Right atrium auricular region (tissue), 2 donors: Measurements from ENCODE around the gene EEIG2. TPM values are rescaled to one million over a fixed set of nuclear protein-coding genes. Genes with fewer than 3 reads are reported as not detected.

Experiments
- DNase-seq: peaks from one replicate; pipeline ENCODE4 v3.0.0-alpha.2; 2019; ENCODE audit warnings: low spot score
- H3K27ac ChIP-seq, 2 donors: fragments of 200-600 bp; sonication (generic); 1 replicate in 1 of 2; 2 replicates in 1 of 2; pipeline ENCODE4 v1.5.1; 2016 to 2019
- H3K27me3 ChIP-seq, 2 donors: fragments of 200-600 bp; sonication (generic); one replicate each; pipeline versions ENCODE4 v1.5.1 to v1.6.0; 2017 to 2019
- H3K36me3 ChIP-seq: fragments of 200-600 bp; sonication (generic); one replicate; pipeline ENCODE4 v1.5.1; 2016
- H3K4me1 ChIP-seq, 2 donors: fragments of 200-600 bp; sonication (generic); one replicate each; pipeline versions ENCODE4 v1.5.1 to v1.6.0; 2017 to 2019
- H3K4me3 ChIP-seq, 2 donors: fragments of 200-600 bp; sonication (generic); 1 replicate in 1 of 2; 2 replicates in 1 of 2; pipeline ENCODE4 v1.5.1; 2017 to 2019; ENCODE audit warnings: mild to moderate bottlenecking in 1 of 2, moderate library complexity in 1 of 2
- H3K9me3 ChIP-seq, 2 donors: fragments of 200-600 bp; sonication (generic); one replicate each; pipeline ENCODE4 v1.5.1; 2019
- total RNA-seq, 2 donors: library from RNA; depleted of rRNA; stranded (reverse); fragments of >200 nt; gene quantifications; one replicate each; pipeline ENCODE4 v1.1.0, GENCODE V29; 2016
- TF ChIP-seq, protein P1 (sequence below), 2 donors: fragments of 200-600 bp; sonication (generic); IDR thresholded peaks; one replicate each; pipeline ENCODE4 v1.5.1; 2019; ENCODE audit warnings: antibody characterized with exemption in 2 of 2

The EEIG2 gene
- total RNA-seq, 2 donors from 2014 or later, result 6.1 to 7.4 TPM

DNA sequence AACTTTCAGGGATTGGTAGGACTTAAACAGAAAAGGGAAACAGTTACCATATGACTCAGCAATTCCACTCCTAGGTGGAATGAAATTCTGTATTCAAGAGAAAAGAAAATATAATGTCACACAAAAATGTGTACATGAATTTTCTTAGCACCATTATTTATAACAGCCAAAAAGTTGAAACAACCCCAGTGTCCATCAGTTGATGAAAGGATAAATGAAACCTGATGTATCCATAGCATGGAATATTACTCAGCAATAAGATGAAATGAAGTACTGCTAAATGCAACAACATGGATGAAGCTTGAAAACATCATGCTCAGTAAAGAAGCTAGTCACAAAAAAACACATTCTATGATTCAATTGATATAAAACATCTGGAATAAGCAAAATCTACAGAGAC, 15.5 kb downstream of the EEIG2 start:
- no peak for DNase-seq
- TF ChIP-seq, protein P1, sequence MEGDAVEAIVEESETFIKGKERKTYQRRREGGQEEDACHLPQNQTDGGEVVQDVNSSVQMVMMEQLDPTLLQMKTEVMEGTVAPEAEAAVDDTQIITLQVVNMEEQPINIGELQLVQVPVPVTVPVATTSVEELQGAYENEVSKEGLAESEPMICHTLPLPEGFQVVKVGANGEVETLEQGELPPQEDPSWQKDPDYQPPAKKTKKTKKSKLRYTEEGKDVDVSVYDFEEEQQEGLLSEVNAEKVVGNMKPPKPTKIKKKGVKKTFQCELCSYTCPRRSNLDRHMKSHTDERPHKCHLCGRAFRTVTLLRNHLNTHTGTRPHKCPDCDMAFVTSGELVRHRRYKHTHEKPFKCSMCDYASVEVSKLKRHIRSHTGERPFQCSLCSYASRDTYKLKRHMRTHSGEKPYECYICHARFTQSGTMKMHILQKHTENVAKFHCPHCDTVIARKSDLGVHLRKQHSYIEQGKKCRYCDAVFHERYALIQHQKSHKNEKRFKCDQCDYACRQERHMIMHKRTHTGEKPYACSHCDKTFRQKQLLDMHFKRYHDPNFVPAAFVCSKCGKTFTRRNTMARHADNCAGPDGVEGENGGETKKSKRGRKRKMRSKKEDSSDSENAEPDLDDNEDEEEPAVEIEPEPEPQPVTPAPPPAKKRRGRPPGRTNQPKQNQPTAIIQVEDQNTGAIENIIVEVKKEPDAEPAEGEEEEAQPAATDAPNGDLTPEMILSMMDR (IDR thresholded peaks at IDR 0.05), result no peak
- H3K27ac ChIP-seq, result no peak overlapping the region
- no peak overlapping the region for H3K4me3 ChIP-seq
- H3K4me1 ChIP-seq, result no peaks in the 10 kb centered on the region
- H3K27me3 ChIP-seq, result no peaks in the 10 kb centered on the region
- peaks cover 0 to 2% of the 10 kb centered on the region in 2 donors for H3K9me3 ChIP-seq
- no peaks in the 10 kb centered on the region for H3K36me3 ChIP-seq

DNA sequence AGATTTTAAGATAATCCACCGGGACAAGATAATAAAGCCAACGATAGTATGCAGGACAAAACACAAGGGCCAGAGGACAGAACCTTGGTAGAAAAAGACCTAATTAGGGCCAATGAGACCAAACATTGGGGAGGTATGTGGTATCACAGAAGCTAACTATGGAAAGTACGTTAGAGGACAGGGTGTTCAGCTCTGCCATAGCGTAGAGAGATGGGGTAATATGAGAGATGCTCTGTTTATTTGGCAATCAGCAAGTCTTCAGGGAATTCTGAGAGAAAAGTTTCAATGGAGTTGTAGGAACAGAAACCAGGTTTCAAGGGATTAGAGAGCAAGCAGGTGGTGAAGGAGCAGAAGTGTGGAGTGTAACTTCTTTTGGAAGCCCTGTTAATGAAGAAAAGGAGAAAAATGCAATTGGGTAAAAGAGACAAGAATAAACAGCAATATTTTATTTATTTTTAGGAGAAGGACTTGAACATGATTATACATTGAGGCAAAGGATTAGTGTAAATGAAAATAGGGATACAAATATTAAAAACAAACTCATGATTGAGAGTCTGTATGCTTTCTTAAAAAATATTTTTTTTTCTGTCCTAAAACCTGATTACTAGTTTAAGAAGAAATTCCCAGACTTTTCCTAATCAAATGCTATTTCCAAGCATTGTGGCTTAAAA, 24.0 kb downstream of the EEIG2 start:
- Histone ChIP-seq H3K36me3 (no peaks in the 10 kb centered on the region), H3K9me3 (peaks cover 0 to 12% of the 10 kb centered on the region in 2 donors), H3K4me1 (peaks cover 0 to 25% of the 10 kb centered on the region in 2 donors), H3K27ac (no peak overlapping the region), H3K4me3 (no peak overlapping the region), H3K27me3 (no peaks in the 10 kb centered on the region)
- DNase-seq, result no peak
- TF ChIP-seq, protein P1 (IDR thresholded peaks at IDR 0.05), result no peak

- H3K4me3 ChIP-seq, result no peak overlapping the region
- peaks cover 0 to 12% of the 10 kb centered on the region in 2 donors for H3K9me3 ChIP-seq
- peaks cover 0 to 25% of the 10 kb centered on the region in 2 donors for H3K4me1 ChIP-seq
- H3K27ac ChIP-seq, result no peak overlapping the region
- DNase-seq, result no peak
- no peaks in the 10 kb centered on the region for H3K27me3 ChIP-seq
- no peaks in the 10 kb centered on the region for H3K36me3 ChIP-seq
- TF ChIP-seq, protein P1 (IDR thresholded peaks at IDR 0.05), result no peak
Observed at GRCh38 chr1:108584428-108584856, 24.5 kb downstream of the EEIG2 start.

DNA sequence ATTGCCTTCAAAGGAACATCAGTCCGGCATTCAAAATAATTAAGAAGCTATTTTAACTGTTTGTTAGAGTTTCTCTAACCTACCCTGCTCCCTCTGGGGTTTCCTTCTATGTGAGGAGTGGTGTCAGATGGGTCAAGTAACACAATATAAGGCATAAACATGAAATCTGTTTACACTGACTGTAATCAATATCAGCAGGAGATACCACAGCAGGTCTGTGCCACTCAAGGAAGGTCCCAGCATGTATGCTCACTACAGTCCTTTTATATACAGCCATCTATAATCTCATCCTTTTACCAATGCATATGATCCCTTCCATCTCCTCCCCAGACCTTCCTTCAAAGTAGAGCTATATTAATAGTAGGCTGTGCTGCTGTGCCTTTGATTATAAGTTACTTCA, 25.4 kb downstream of the EEIG2 start:
- Histone ChIP-seq H3K4me3 (no peak overlapping the region), H3K36me3 (no peaks in the 10 kb centered on the region), H3K4me1 (peaks cover 0 to 30% of the 10 kb centered on the region in 2 donors), H3K27ac (peak overlapping the region in 1 of 2 donors; percentile 29), H3K9me3 (peaks cover 0 to 11% of the 10 kb centered on the region in 2 donors), H3K27me3 (no peaks in the 10 kb centered on the region)
- TF ChIP-seq, protein P1 (IDR thresholded peaks at IDR 0.05), result no peak
- no peak for DNase-seq

- no peaks in the 10 kb centered on the region for H3K27me3 ChIP-seq
- no peak for DNase-seq
- H3K9me3 ChIP-seq, result no peaks in the 10 kb centered on the region
- no peaks in the 10 kb centered on the region for H3K36me3 ChIP-seq
- peak overlapping the region; percentile 47 to 76 for H3K27ac ChIP-seq
- no peak overlapping the region for H3K4me3 ChIP-seq
- H3K4me1 ChIP-seq, result peaks cover 0 to 39% of the 10 kb centered on the region in 2 donors
- TF ChIP-seq, protein P1 (IDR thresholded peaks at IDR 0.05), result no peak
Observed at GRCh38 chr1:108590441-108590840, 30.5 kb downstream of the EEIG2 start.

GRCh38 chr1:108590957-108591356, 31.1 kb downstream of the EEIG2 start:
- DNase-seq, result no peak
- Histone ChIP-seq H3K27ac (peak overlapping the region; percentile 47 to 76), H3K9me3 (no peaks in the 10 kb centered on the region), H3K36me3 (no peaks in the 10 kb centered on the region), H3K4me3 (no peak overlapping the region), H3K27me3 (no peaks in the 10 kb centered on the region), H3K4me1 (peaks cover 0 to 35% of the 10 kb centered on the region in 2 donors)
- TF ChIP-seq, protein P1 (IDR thresholded peaks at IDR 0.05), result no peak
